KG1 (cell line): Measurements from ENCODE around the gene IFT122.

Experiments
- DNase-seq: peaks from one replicate; lab custom pipeline; 2025; lab: John Stamatoyannopoulos, UW

Gene IFT122

DNA sequence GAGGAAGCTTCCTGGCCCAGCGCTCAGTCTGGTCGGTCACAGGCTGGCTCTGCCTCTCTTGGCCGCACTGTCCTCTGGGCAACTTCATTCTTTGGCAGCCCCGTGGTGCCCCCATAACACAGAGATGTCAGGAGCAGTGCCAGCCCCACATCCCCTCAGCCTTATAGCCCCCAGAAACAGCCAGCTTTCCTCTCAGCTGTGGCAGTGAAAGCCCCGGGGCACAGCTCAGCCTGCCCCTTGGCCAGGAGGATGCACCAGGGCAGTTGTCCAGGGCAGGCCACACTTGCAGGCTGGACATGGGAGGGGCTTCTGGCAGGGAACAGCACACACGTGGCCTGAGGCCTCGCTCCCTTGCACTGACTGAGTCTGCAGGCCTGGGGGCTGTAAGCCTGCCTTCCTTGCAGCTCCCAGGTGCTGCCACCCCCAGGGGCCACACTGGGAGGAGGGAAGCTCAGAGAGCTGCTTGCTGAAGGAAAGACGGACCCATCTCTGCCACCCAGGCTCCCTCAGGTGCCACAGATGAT, 78.1 kb downstream of the IFT122 start:
- DNase-seq = no peak

DNA sequence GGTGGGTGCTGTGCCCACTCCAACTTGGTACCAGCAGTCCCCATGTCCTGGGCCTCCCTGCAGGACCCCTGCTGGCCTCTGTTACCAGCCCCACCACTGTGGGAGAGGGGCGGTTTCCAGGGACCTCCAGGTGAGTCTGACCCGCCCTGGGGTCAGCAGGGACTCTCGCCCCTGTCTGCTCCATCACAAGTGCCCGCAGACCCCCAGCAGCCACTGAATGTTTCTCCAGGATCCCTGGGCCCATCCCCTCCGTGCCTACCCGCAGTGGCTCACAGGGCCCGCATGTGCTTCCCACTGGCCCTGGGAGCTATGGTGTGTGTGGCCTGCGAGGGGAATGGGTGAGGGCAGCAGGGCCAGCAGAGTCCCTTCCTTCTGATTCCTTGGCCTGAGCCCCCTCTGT, 78.6 kb downstream of the IFT122 start:
- DNase-seq = no peak

GRCh38 chr3:129519449-129519848, 79.4 kb downstream of the IFT122 start:
- DNase-seq = no peak

GRCh38 chr3:129519896-129520715, 80.1 kb downstream of the IFT122 start:
- no peak for DNase-seq

DNA sequence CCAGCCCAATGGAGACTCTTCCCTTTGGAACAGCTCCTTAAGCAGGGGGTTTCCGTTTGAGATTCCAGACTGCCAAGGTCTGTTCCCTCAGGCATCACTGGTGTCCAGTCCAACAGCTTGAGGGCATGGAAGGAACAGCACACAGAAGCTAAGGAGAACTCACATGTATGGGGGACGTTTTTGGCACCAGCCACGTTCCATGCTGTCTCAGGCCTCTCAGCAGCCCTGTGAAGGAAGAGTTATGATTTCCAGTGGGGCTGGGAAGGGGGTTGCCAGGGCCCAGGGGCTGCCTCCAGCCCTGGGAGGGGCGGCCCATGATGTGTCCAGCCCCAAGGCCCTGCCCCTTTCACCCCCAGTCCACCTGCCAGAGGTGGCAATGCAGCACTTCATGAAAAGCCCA, 80.9 kb downstream of the IFT122 start:
- DNase-seq = no peak

DNA sequence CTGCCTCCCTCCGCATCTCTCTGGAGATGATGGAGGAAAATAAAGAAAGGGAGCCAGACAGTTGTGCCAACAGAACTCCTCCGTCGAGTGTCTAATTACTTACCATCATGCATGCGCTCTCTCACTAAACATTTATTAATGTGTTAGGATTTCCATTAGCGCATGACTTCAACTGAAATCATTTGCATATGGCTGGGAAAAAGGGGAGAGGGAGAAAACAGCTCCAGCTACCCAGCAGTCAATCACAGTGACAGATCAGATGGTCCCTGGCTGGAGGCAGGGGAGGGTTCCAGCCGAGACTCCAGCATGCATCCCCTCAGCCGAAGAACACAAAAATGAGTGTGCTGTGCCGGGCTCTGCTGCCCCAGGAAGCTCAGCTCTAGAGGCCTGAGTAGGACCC, 81.6 kb downstream of the IFT122 start:
- DNase-seq = no peak

DNA sequence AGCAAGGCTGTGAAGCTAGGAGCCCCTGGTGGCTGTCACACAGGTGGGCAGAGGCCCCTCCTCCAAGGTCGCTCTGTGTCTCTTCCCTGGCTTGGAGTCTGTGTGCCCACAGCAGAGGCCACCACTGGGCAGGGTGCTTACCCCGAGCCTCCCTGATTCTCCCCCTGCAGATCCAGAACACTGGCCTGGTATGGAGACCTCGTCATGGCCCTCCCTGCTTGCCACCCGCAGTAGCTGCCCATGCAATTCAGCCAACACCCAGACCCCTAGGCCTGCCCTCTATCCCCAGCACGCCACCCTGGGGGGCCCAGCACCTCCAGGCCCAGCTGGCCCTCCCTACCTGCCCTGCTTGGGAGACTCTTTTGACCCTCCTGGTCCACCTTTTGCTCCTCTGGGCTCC, 82.9 kb downstream of the IFT122 start:
- DNase-seq = no peak

GRCh38 chr3:129524081-129524480, 84.1 kb downstream of the IFT122 start:
- no peak for DNase-seq

- DNase-seq = no peak
Measured at GRCh38 chr3:129525341-129525968, 85.4 kb downstream of the IFT122 start.

- DNase-seq = peak; percentile 29
Measured at GRCh38 chr3:129526121-129526900, 86.3 kb downstream of the IFT122 start.

DNA sequence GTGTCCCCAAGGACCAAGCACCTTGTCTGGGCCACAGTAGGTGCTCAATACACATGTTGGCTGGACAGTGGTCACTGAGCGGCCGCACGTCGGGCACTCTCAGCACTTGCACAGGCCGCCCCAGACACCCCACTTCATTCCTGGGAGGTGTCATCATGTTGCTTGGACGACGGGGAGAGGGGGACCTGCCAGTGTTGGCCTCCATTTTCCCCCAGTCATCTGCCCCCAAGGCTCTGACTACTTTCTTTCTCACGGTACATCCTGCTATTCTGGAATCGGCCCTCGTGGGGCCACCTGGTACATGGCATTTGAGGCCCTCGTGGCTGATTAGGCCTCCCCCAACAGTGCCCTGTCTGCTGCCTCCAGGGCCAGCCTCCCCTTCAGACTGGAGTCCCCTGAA, 87.2 kb downstream of the IFT122 start:
- DNase-seq = no peak

GRCh38 chr3:129528589-129529100, 88.6 kb downstream of the IFT122 start, which contains the start of gene RHO:
Gene RHO (plus strand): TSS chr3:129528639. CDS start chr3:129528734, 95 bp downstream.
- DNase-seq = no peak

DNA sequence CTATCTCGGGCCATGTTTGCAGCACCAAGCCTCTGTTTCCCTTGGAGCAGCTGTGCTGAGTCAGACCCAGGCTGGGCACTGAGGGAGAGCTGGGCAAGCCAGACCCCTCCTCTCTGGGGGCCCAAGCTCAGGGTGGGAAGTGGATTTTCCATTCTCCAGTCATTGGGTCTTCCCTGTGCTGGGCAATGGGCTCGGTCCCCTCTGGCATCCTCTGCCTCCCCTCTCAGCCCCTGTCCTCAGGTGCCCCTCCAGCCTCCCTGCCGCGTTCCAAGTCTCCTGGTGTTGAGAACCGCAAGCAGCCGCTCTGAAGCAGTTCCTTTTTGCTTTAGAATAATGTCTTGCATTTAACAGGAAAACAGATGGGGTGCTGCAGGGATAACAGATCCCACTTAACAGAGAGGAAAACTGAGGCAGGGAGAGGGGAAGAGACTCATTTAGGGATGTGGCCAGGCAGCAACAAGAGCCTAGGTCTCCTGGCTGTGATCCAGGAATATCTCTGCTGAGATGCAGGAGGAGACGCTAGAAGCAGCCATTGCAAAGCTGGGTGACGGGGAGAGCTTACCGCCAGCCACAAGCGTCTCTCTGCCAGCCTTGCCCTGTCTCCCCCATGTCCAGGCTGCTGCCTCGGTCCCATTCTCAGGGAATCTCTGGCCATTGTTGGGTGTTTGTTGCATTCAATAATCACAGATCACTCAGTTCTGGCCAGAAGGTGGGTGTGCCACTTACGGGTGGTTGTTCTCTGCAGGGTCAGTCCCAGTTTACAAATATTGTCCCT, 89.6 kb downstream of the IFT122 start:
- DNase-seq = no peak

GRCh38 chr3:129530251-129530791, 90.3 kb downstream of the IFT122 start:
- DNase-seq = no peak

DNA sequence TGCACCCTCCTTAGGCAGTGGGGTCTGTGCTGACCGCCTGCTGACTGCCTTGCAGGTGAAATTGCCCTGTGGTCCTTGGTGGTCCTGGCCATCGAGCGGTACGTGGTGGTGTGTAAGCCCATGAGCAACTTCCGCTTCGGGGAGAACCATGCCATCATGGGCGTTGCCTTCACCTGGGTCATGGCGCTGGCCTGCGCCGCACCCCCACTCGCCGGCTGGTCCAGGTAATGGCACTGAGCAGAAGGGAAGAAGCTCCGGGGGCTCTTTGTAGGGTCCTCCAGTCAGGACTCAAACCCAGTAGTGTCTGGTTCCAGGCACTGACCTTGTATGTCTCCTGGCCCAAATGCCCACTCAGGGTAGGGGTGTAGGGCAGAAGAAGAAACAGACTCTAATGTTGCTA, 90.8 kb downstream of the IFT122 start:
- DNase-seq = no peak

GRCh38 chr3:129531699-129532098, 91.7 kb downstream of the IFT122 start:
- no peak for DNase-seq

- no peak for DNase-seq
Measured at GRCh38 chr3:129532261-129532660, 92.2 kb downstream of the IFT122 start.

GRCh38 chr3:129533406-129533805, 93.4 kb downstream of the IFT122 start:
- DNase-seq = no peak

DNA sequence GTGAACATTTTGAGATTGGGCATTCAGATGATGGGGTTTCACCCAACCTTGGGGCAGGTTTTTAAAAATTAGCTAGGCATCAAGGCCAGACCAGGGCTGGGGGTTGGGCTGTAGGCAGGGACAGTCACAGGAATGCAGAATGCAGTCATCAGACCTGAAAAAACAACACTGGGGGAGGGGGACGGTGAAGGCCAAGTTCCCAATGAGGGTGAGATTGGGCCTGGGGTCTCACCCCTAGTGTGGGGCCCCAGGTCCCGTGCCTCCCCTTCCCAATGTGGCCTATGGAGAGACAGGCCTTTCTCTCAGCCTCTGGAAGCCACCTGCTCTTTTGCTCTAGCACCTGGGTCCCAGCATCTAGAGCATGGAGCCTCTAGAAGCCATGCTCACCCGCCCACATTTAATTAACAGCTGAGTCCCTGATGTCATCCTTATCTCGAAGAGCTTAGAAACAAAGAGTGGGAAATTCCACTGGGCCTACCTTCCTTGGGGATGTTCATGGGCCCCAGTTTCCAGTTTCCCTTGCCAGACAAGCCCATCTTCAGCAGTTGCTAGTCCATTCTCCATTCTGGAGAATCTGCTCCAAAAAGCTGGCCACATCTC, 94.5 kb downstream of the IFT122 start:
- no peak for DNase-seq

- DNase-seq = no peak
Measured at GRCh38 chr3:129535075-129535474, 95.1 kb downstream of the IFT122 start.

- DNase-seq = no peak
Measured at GRCh38 chr3:129536374-129536667, 96.3 kb downstream of the IFT122 start.
